ENCODE measurements around the gene TUT4.

TUT4 gene

GRCh38 chr1:52546852-52547251 lies 6.0 kb downstream of the TUT4 start:
- H3K9me3 ChIP-seq (replicated peaks in 1 of 2; ENCODE audit: control insufficient read depth in 2 of 2, insufficient read depth in 1 of 2, low read depth in 1 of 2, low read length in 2 of 2): peaks cover 3 to 47% of the 10 kb centered on the region in 2 donors
- H3K27ac ChIP-seq (replicated peaks; ENCODE audit: low read length): no peak overlapping the region
- H3K36me3 ChIP-seq (replicated peaks in 1 of 2; ENCODE audit: control insufficient read depth in 2 of 2, insufficient read depth in 2 of 2, low read length in 2 of 2): peaks cover 0 to 18% of the 10 kb centered on the region in 2 donors
- H4K91ac ChIP-seq (ENCODE audit: low read depth, low read length, poor library complexity): no peak overlapping the region
- WGBS, 2 donors (ENCODE audit: extremely low coverage in 2 of 2, insufficient read length in 2 of 2, insufficient replicate concordance in 1 of 2): no CpG with 5 or more reads among the region's 5 CpGs
- no peak overlapping the region for H4K8ac ChIP-seq (ENCODE audit: low read depth, low read length)
- no peak overlapping the region for H3K18ac ChIP-seq (ENCODE audit: low read length)
- DNase-seq (ENCODE audit: low spot score): no peak
- no peak overlapping the region for H2BK5ac ChIP-seq (ENCODE audit: low read length)
- no peak overlapping the region for H3K14ac ChIP-seq (ENCODE audit: low read length)
- no peak overlapping the region for H2BK12ac ChIP-seq (ENCODE audit: low read length)
- H3K27me3 ChIP-seq (ENCODE audit: control insufficient read depth in 3 of 3, insufficient read depth in 3 of 3, low read depth in 1 of 3, low read length in 3 of 3): no peaks in the 10 kb centered on the region
- H3K4me2 ChIP-seq (ENCODE audit: insufficient read depth, low read length, poor library complexity, severe bottlenecking): no peak overlapping the region
- H3K4ac ChIP-seq (ENCODE audit: low read length): no peak overlapping the region
- no peak overlapping the region for H2BK120ac ChIP-seq (ENCODE audit: low read depth, low read length)
- H3K4me3 ChIP-seq (ENCODE audit: low read length in 2 of 2): no peak overlapping the region
- H2AFZ ChIP-seq (ENCODE audit: low read length): no peak overlapping the region
- H3K4me1 ChIP-seq (ENCODE audit: control insufficient read depth in 2 of 2, insufficient read depth in 1 of 2, low read depth in 1 of 2, low read length in 2 of 2): peaks cover 1 to 5% of the 10 kb centered on the region in 2 donors
- H3K9ac ChIP-seq (ENCODE audit: low read depth, low read length, poor library complexity): no peak overlapping the region
- no peak overlapping the region for H2AK5ac ChIP-seq (ENCODE audit: low read depth, low read length)
- H2BK15ac ChIP-seq (ENCODE audit: low read length): no peak overlapping the region
- peaks cover 5% of the 10 kb centered on the region for H3K79me1 ChIP-seq (ENCODE audit: low read depth, low read length)
- no peak overlapping the region for H3K23ac ChIP-seq (ENCODE audit: low read depth, low read length, poor library complexity)

- H4K91ac ChIP-seq (ENCODE audit: low read depth, low read length, poor library complexity): no peak overlapping the region
- H3K27me3 ChIP-seq (ENCODE audit: control insufficient read depth in 3 of 3, insufficient read depth in 3 of 3, low read depth in 1 of 3, low read length in 3 of 3): no peaks in the 10 kb centered on the region
- H3K4ac ChIP-seq (ENCODE audit: low read length): no peak overlapping the region
- no peak overlapping the region for H2BK120ac ChIP-seq (ENCODE audit: low read depth, low read length)
- H3K36me3 ChIP-seq (replicated peaks in 1 of 2; ENCODE audit: control insufficient read depth in 2 of 2, insufficient read depth in 2 of 2, low read length in 2 of 2): peaks cover 0 to 20% of the 10 kb centered on the region in 2 donors
- H3K4me3 ChIP-seq (ENCODE audit: low read length in 2 of 2): no peak overlapping the region
- H2AK5ac ChIP-seq (ENCODE audit: low read depth, low read length): no peak overlapping the region
- no peak overlapping the region for H3K4me2 ChIP-seq (ENCODE audit: insufficient read depth, low read length, poor library complexity, severe bottlenecking)
- H2BK15ac ChIP-seq (ENCODE audit: low read length): no peak overlapping the region
- peaks cover 0 to 1% of the 10 kb centered on the region in 2 donors for H3K4me1 ChIP-seq (ENCODE audit: control insufficient read depth in 2 of 2, insufficient read depth in 1 of 2, low read depth in 1 of 2, low read length in 2 of 2)
- no peak overlapping the region for H3K14ac ChIP-seq (ENCODE audit: low read length)
- no peak overlapping the region for H4K8ac ChIP-seq (ENCODE audit: low read depth, low read length)
- no peak overlapping the region for H3K27ac ChIP-seq (replicated peaks; ENCODE audit: low read length)
- H2AFZ ChIP-seq (ENCODE audit: low read length): no peak overlapping the region
- no peak overlapping the region for H2BK5ac ChIP-seq (ENCODE audit: low read length)
- no peak overlapping the region for H2BK12ac ChIP-seq (ENCODE audit: low read length)
- H3K9me3 ChIP-seq (replicated peaks in 1 of 2; ENCODE audit: control insufficient read depth in 2 of 2, insufficient read depth in 1 of 2, low read depth in 1 of 2, low read length in 2 of 2): peaks cover 3 to 61% of the 10 kb centered on the region in 2 donors
- no peak overlapping the region for H3K9ac ChIP-seq (ENCODE audit: low read depth, low read length, poor library complexity)
- no CpG with 5 or more reads among the region's 8 CpGs for WGBS, 2 donors (ENCODE audit: extremely low coverage in 2 of 2, insufficient read length in 2 of 2, insufficient replicate concordance in 1 of 2)
- no peak overlapping the region for H3K23ac ChIP-seq (ENCODE audit: low read depth, low read length, poor library complexity)
- H3K79me1 ChIP-seq (ENCODE audit: low read depth, low read length): peaks cover 5% of the 10 kb centered on the region
- DNase-seq (ENCODE audit: low spot score): no peak
- no peak overlapping the region for H3K18ac ChIP-seq (ENCODE audit: low read length)
Observed at GRCh38 chr1:52544665-52545525, 8.0 kb downstream of the TUT4 start.

GRCh38 chr1:52542085-52542688 lies 10.7 kb downstream of the TUT4 start:
- H3K18ac ChIP-seq (ENCODE audit: low read length): no peak overlapping the region

More at GRCh38 chr1:52542085-52542688, 10.7 kb downstream of the TUT4 start:
- Histone ChIP-seq H2BK120ac (ENCODE audit: low read depth, low read length) (no peak overlapping the region), H3K23ac (ENCODE audit: low read depth, low read length, poor library complexity) (no peak overlapping the region), H2BK15ac (ENCODE audit: low read length) (no peak overlapping the region), H3K27me3 (ENCODE audit: control insufficient read depth in 3 of 3, insufficient read depth in 3 of 3, low read depth in 1 of 3, low read length in 3 of 3) (no peaks in the 10 kb centered on the region), H2AK5ac (ENCODE audit: low read depth, low read length) (no peak overlapping the region), H3K9ac (ENCODE audit: low read depth, low read length, poor library complexity) (no peak overlapping the region), H3K14ac (ENCODE audit: low read length) (no peak overlapping the region), H3K9me3 (replicated peaks in 1 of 2; ENCODE audit: control insufficient read depth in 2 of 2, insufficient read depth in 1 of 2, low read depth in 1 of 2, low read length in 2 of 2) (peaks cover 3 to 64% of the 10 kb centered on the region in 2 donors), H3K4me2 (ENCODE audit: insufficient read depth, low read length, poor library complexity, severe bottlenecking) (no peak overlapping the region), H2BK12ac (ENCODE audit: low read length) (no peak overlapping the region), H3K36me3 (replicated peaks in 1 of 2; ENCODE audit: control insufficient read depth in 2 of 2, insufficient read depth in 2 of 2, low read length in 2 of 2) (peaks cover 0 to 35% of the 10 kb centered on the region in 2 donors), H4K91ac (ENCODE audit: low read depth, low read length, poor library complexity) (no peak overlapping the region), H3K4ac (ENCODE audit: low read length) (no peak overlapping the region), H3K4me1 (ENCODE audit: control insufficient read depth in 2 of 2, insufficient read depth in 1 of 2, low read depth in 1 of 2, low read length in 2 of 2) (no peaks in the 10 kb centered on the region), H3K27ac (replicated peaks; ENCODE audit: low read length) (no peak overlapping the region), H2AFZ (ENCODE audit: low read length) (no peak overlapping the region), H3K79me1 (ENCODE audit: low read depth, low read length) (peaks cover 8% of the 10 kb centered on the region), H4K8ac (ENCODE audit: low read depth, low read length) (no peak overlapping the region), H2BK5ac (ENCODE audit: low read length) (no peak overlapping the region), H3K4me3 (ENCODE audit: low read length in 2 of 2) (no peak overlapping the region)
- DNase-seq (ENCODE audit: low spot score): no peak
- WGBS, 2 donors (ENCODE audit: extremely low coverage in 2 of 2, insufficient read length in 2 of 2, insufficient replicate concordance in 1 of 2): no CpG with 5 or more reads among the region's 5 CpGs

Measured in neuronal stem cell (in vitro differentiated cells).